Measurements from ENCODE around the gene CDH8.

DNA sequence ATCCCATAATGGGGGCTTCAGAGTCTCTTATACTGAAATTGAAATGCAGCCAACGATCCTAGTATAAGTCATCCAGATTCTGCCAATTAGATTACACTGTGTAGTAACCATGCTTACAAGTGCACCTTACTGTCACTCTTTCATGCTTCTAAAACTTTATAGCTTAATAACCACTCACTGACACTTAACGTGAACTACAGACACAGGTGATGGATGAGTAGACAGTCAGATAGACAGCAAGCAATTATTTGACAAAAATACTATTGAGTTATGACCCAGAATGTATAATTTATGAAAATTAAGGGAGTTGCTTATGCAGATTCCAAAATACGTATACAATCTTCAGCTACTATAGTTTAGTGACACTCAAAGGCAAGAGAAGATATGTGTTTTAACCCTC lies 6.3 kb downstream of the CDH8 start:
- TF ChIP-seq, protein P1, sequence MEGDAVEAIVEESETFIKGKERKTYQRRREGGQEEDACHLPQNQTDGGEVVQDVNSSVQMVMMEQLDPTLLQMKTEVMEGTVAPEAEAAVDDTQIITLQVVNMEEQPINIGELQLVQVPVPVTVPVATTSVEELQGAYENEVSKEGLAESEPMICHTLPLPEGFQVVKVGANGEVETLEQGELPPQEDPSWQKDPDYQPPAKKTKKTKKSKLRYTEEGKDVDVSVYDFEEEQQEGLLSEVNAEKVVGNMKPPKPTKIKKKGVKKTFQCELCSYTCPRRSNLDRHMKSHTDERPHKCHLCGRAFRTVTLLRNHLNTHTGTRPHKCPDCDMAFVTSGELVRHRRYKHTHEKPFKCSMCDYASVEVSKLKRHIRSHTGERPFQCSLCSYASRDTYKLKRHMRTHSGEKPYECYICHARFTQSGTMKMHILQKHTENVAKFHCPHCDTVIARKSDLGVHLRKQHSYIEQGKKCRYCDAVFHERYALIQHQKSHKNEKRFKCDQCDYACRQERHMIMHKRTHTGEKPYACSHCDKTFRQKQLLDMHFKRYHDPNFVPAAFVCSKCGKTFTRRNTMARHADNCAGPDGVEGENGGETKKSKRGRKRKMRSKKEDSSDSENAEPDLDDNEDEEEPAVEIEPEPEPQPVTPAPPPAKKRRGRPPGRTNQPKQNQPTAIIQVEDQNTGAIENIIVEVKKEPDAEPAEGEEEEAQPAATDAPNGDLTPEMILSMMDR (IDR thresholded peaks at IDR 0.05), result no peak
- TF ChIP-seq POLR2A (IDR thresholded peaks at IDR 0.05), result no peak

Measured in body of pancreas (tissue), 4 donors.